ENCODE data around the gene PTPRH.

The PTPRH gene

DNA sequence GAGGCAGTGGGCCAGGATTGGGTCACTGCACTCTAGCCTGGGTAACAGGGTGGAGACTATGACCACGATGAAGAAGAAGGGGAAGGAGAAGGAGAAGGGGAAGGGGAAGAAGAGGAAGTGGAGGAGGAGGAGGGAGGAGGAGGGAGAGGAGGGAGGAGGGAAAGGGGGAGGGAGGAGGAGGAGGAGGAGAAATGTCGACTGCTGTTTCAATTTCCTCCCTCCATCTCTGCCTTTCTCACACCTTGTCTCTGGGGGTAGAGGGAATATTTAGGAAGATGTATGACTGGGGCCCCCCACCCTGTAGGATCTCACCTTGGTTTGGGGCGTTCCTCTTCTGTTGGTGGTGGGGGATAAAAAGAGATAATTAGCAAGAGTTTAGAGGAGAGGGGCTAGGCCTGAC is 64.1 kb downstream of the PTPRH start:
- TF ChIP-seq, protein P1, sequence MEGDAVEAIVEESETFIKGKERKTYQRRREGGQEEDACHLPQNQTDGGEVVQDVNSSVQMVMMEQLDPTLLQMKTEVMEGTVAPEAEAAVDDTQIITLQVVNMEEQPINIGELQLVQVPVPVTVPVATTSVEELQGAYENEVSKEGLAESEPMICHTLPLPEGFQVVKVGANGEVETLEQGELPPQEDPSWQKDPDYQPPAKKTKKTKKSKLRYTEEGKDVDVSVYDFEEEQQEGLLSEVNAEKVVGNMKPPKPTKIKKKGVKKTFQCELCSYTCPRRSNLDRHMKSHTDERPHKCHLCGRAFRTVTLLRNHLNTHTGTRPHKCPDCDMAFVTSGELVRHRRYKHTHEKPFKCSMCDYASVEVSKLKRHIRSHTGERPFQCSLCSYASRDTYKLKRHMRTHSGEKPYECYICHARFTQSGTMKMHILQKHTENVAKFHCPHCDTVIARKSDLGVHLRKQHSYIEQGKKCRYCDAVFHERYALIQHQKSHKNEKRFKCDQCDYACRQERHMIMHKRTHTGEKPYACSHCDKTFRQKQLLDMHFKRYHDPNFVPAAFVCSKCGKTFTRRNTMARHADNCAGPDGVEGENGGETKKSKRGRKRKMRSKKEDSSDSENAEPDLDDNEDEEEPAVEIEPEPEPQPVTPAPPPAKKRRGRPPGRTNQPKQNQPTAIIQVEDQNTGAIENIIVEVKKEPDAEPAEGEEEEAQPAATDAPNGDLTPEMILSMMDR (IDR thresholded peaks at IDR 0.05; ENCODE audit: insufficient read depth, missing control alignments): no peak
- no peak for DNase-seq (ENCODE audit: insufficient read length, low spot score)
- FAIRE-seq: no peak

DNA sequence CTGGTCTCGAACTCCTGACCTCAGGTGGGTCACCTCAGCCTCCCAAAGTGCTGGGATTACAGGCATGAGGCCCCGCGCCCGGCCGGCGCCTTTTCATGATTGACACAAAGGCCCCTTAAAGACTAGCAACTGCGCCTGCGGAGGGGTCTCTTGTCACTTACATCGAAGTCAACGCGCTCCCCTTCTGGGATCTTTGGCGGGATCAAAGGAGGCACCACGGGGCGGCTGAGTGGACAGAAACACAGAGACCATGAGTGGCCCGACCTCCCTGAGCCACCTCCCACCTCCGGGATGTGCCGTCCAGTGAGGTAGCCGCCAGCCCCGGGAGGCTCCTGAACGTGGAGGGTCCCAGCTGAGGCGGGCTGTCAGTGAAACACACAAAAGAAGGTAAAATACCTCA is 67.6 kb downstream of the PTPRH start:
- no peak for DNase-seq (ENCODE audit: insufficient read length, low spot score)
- no peak for FAIRE-seq
- TF ChIP-seq, protein P1 (IDR thresholded peaks at IDR 0.05; ENCODE audit: insufficient read depth, missing control alignments): no peak

- no peak for DNase-seq (ENCODE audit: insufficient read length, low spot score)
- TF ChIP-seq, protein P1 (IDR thresholded peaks at IDR 0.05; ENCODE audit: insufficient read depth, missing control alignments): no peak
- no peak for FAIRE-seq
Measured at GRCh38 chr19:55137915-55138314, 71.4 kb downstream of the PTPRH start.

GRCh38 chr19:55136399-55137102 is 72.8 kb downstream of the PTPRH start:
- no peak for FAIRE-seq

DNA sequence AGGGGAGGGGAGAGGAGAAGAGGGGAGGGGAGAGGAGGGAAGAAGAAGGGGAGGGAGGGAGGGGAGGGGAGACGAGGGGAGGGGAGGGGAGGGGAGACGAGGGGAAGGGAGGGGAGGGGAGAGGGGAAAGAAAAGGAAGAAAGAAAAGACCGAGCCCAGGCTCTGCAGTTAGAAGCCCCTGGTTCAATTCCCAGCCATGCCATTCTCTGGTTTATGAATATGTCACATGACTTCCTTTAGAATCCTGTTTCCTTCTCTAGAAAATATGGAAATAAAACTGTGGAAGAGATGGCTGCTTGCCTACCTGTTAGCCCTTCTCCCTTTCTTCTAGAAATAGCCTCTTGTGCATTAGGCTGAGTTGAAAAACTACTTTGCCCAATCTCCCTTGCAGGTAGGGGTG is 74.6 kb downstream of the PTPRH start:
- TF ChIP-seq, protein P1 (IDR thresholded peaks at IDR 0.05; ENCODE audit: insufficient read depth, missing control alignments): no peak
- no peak for DNase-seq (ENCODE audit: insufficient read length, low spot score)
- FAIRE-seq: no peak

More at GRCh38 chr19:55136399-55137102, 72.8 kb downstream of the PTPRH start:
- TF ChIP-seq, protein P1 (IDR thresholded peaks at IDR 0.05; ENCODE audit: insufficient read depth, missing control alignments): no peak
- no peak for DNase-seq (ENCODE audit: insufficient read length, low spot score)

GRCh38 chr19:55133639-55134444 is 75.5 kb downstream of the PTPRH start:
- TF ChIP-seq, protein P1 (IDR thresholded peaks at IDR 0.05; ENCODE audit: insufficient read depth, missing control alignments): no peak
- no peak for DNase-seq (ENCODE audit: insufficient read length, low spot score)
- FAIRE-seq: no peak

All from D721Med (cell line).